SJCRH30 (cell line): ENCODE results near the gene KCNMA1. TPM values are rescaled to one million over a fixed set of nuclear protein-coding genes. Genes with fewer than 3 reads are reported as not detected.
"Not testable (repeated sequence)": the region's sequence is repeated elsewhere in the genome, so short reads cannot be mapped to it uniquely, and the experiment has no call there.

Experiments
- DNase-seq, 2 experiments: peaks; one replicate each; pipeline ENCODE4 v3.0.0-alpha.2; 2015 to 2020
- H3K27ac ChIP-seq: fragments of 250-450 bp; sonication (Bioruptor Pico); 2 replicates; pipeline ENCODE4 v1.5.1; 2020; ENCODE audit warnings: mild to moderate bottlenecking, moderate library complexity
- H3K27me3 ChIP-seq: fragments of 250-450 bp; sonication (Bioruptor Pico); 2 replicates; pipeline ENCODE4 v1.5.1; 2020; ENCODE audit warnings: mild to moderate bottlenecking, moderate library complexity
- H3K36me3 ChIP-seq: fragments of 250-450 bp; sonication (Bioruptor Pico); 2 replicates; pipeline ENCODE4 v1.5.1; 2020; ENCODE audit warnings: mild to moderate bottlenecking, moderate library complexity
- H3K4me1 ChIP-seq: fragments of 250-450 bp; sonication (Bioruptor Pico); 2 replicates; pipeline ENCODE4 v1.5.1; 2020; ENCODE audit warnings: mild to moderate bottlenecking, moderate library complexity
- H3K4me3 ChIP-seq: fragments of 250-450 bp; sonication (Bioruptor Pico); 2 replicates; pipeline ENCODE4 v1.5.1; 2020; ENCODE audit warnings: mild to moderate bottlenecking, moderate library complexity
- H3K9me3 ChIP-seq: fragments of 250-450 bp; sonication (Bioruptor Pico); replicated peaks from 2 replicates; pipeline ENCODE4 v1.5.1; 2020; ENCODE audit warnings: mild to moderate bottlenecking, moderate library complexity
- total RNA-seq: library from RNA; depleted of rRNA; stranded (reverse); fragments of >200 nt; shearing (Covaris generic); gene quantifications from 2 replicates; pipeline ENCODE4 v1.2.3, GENCODE V29; 2014; rRNA removed

KCNMA1 gene
- 0.33 and 0.69 TPM in 2 replicates for total RNA-seq

GRCh38 chr10:77637532-77638320 is at the start of gene KCNMA1:
TSS of gene KCNMA1 (minus strand) at chr10:77637808.
- no peak for DNase-seq
- Histone ChIP-seq H3K27me3 (peaks cover 9% of the 10 kb centered on the region; the same call in 1 of the 2 replicates), H3K4me3 (no peak within 1 kb of the TSS), H3K4me1 (no peaks in the 10 kb centered on the region), H3K36me3 (no peaks in the 10 kb centered on the region), H3K9me3 (no peaks in the 10 kb centered on the region), H3K27ac (no peak within 1 kb of the TSS)

DNA sequence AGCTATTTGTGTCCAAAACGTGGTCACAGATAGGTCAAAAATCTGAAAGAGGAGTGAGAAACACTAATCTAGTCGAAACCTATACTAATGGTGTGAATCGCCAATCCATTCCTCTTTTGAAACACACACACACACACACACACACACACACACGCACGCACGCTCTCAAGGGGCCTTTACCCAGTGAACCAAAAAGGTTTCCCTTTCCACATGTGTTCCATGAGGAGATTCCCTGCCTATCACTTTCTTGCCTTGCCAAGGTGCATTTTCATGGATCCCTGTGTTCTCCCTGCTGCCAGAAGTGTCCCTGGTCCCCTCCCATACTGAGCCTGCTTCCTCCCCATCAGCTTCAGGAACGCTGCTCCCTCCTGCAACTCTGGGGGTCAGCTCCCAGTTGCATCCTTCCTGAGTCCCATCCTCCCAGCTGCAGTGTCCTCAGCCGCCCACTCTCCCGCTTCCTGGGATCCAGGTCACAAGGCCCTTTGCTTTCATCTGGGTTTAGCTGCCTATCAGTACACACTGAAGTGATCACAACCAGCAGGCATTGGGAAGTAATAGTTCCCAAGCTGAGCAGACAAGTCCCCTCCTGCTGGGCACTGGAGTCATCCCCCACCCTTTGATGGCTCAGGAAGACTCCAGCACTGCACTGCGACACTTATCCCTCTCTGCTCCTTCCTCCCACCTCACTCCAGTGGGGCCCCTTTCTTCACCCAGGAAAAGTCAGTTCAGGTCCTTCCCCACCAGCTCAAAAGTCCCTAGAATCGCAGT is 49.2 kb upstream of the KCNMA1 start:
- no peak overlapping the region for H3K4me3 ChIP-seq
- H3K36me3 ChIP-seq, result no peaks in the 10 kb centered on the region
- no peaks in the 10 kb centered on the region for H3K4me1 ChIP-seq
- no peaks in the 10 kb centered on the region for H3K9me3 ChIP-seq
- no peak overlapping the region for H3K27ac ChIP-seq
- H3K27me3 ChIP-seq, result 0 out of 2 replicates have a peak, but pooled peaks cover 14% of the 10 kb centered on the region
- no peak for DNase-seq

DNA sequence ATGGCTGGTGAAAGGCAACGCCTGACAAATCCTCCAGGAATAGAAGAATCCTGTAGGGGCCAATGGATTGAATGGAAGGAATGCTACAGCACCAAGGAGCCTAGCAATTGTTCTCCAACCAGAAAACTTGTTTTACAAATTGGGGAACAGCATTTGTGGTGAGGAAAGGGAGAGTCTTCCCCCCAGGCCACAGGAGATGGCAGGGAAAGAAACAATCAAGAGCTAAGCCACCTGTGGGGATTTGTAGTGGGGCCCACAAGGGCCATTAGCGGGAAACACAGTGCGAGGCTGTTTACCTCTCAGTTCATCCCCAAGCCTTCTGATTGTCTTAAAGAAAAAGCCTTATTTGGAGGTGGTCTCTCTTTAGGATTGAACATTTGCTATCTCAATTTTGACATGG is 48.5 kb upstream of the KCNMA1 start:
- Histone ChIP-seq H3K27ac (no peak overlapping the region), H3K36me3 (no peaks in the 10 kb centered on the region), H3K4me1 (no peaks in the 10 kb centered on the region), H3K27me3 (0 out of 2 replicates have a peak, but pooled peaks cover 14% of the 10 kb centered on the region), H3K9me3 (no peaks in the 10 kb centered on the region), H3K4me3 (no peak overlapping the region)
- no peak for DNase-seq

DNA sequence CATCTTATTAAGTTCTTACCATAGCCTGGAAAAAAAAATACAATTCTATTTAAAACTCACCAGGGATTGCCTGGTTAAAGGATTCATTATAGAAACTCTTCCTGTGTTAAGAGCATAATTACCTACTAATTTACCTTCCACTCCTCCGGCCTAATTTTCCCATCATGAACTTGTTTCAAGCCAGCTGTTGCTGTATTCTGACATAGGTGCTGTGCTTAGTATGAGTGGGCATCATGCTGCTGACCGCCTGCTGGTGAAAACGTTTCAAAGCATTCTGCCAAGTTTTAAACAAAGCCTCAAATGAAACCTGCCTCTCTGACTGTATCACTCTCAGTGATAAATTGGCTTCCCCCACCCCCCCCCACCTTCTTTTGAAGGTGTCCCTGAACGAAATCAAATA is 47.8 kb upstream of the KCNMA1 start:
- Histone ChIP-seq H3K4me3 (no peak overlapping the region), H3K9me3 (no peaks in the 10 kb centered on the region), H3K36me3 (no peaks in the 10 kb centered on the region), H3K27ac (no peak overlapping the region), H3K27me3 (0 out of 2 replicates have a peak, but pooled peaks cover 11% of the 10 kb centered on the region), H3K4me1 (no peaks in the 10 kb centered on the region)
- DNase-seq, result no peak

GRCh38 chr10:77683088-77683432 is 45.5 kb upstream of the KCNMA1 start:
- H3K4me3 ChIP-seq, DNase-seq, H3K9me3 ChIP-seq, H3K27me3 ChIP-seq, H3K36me3 ChIP-seq, H3K4me1 ChIP-seq, H3K27ac ChIP-seq: not testable (repeated sequence)

- Histone ChIP-seq H3K27me3 (no peaks in the 10 kb centered on the region), H3K4me3 (no peak overlapping the region), H3K9me3 (no peaks in the 10 kb centered on the region), H3K27ac (no peak overlapping the region), H3K36me3 (no peaks in the 10 kb centered on the region), H3K4me1 (no peaks in the 10 kb centered on the region)
- no peak for DNase-seq
Observed at GRCh38 chr10:77682393-77683087, 44.9 kb upstream of the KCNMA1 start.

DNA sequence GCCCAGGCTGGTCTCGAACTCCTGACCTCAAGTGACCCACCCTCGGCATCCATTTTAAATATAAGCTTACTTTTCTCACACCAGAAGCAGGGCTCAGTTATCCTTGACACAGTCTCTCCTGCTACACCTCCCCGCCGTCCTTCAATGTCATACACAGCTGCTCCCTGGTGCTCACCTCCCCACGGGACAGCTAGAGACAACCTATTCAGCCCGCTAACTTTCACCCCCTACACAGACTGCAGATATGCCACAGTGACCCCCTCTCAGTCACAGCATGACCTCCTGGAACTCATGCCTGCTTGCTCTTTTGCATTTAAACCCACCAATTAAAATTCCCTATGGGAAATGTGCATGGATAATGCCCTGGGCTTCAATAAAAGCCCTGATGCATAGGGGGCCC is 44.2 kb upstream of the KCNMA1 start:
- H3K27ac ChIP-seq, result no peak overlapping the region
- no peak for DNase-seq
- no peaks in the 10 kb centered on the region for H3K36me3 ChIP-seq
- no peak overlapping the region for H3K4me3 ChIP-seq
- H3K27me3 ChIP-seq, result no peaks in the 10 kb centered on the region
- H3K9me3 ChIP-seq, result no peaks in the 10 kb centered on the region
- no peaks in the 10 kb centered on the region for H3K4me1 ChIP-seq

DNA sequence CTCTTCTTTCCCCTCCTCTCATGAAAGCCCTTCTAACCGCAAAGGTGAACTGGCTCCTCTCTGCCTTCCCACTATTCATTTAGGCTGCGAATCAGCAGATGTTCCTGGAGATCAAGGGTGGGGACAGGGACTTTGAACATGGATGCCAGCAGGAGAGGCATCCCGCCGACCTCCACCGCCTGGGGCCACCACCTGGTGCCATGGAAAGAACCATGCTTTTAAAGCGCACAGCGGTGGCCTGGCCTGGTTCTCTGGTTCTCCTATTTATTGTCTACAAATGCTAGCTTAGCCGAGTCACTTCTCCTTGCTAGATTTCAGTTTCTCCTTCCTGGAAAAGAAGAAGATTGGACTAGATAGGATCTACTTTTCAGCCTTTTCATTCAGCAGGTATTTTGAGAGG is 43.2 kb upstream of the KCNMA1 start:
- Histone ChIP-seq H3K36me3 (no peaks in the 10 kb centered on the region), H3K27me3 (no peaks in the 10 kb centered on the region), H3K9me3 (no peaks in the 10 kb centered on the region), H3K27ac (no peak overlapping the region), H3K4me1 (no peaks in the 10 kb centered on the region), H3K4me3 (no peak overlapping the region)
- DNase-seq, result no peak

- Histone ChIP-seq H3K36me3 (no peaks in the 10 kb centered on the region), H3K27me3 (no peaks in the 10 kb centered on the region), H3K27ac (no peak overlapping the region), H3K9me3 (no peaks in the 10 kb centered on the region), H3K4me3 (no peak overlapping the region), H3K4me1 (no peaks in the 10 kb centered on the region)
- DNase-seq, result no peak
Observed at GRCh38 chr10:77680065-77680464, 42.5 kb upstream of the KCNMA1 start.

GRCh38 chr10:77679217-77679616 is 41.6 kb upstream of the KCNMA1 start:
- no peak overlapping the region for H3K4me3 ChIP-seq
- H3K27me3 ChIP-seq, result no peaks in the 10 kb centered on the region
- no peaks in the 10 kb centered on the region for H3K9me3 ChIP-seq
- DNase-seq, result no peak
- H3K4me1 ChIP-seq, result no peaks in the 10 kb centered on the region
- H3K36me3 ChIP-seq, result no peaks in the 10 kb centered on the region
- no peak overlapping the region for H3K27ac ChIP-seq

GRCh38 chr10:77678146-77678545 is 40.5 kb upstream of the KCNMA1 start:
- no peak for DNase-seq
- Histone ChIP-seq H3K27ac (no peak overlapping the region), H3K9me3 (no peaks in the 10 kb centered on the region)

GRCh38 chr10:77675347-77675746 is 37.7 kb upstream of the KCNMA1 start:
- DNase-seq, result no peak
- no peak overlapping the region for H3K4me3 ChIP-seq
- H3K4me1 ChIP-seq, result no peaks in the 10 kb centered on the region
- H3K27ac ChIP-seq, result no peak overlapping the region
- 0 out of 2 replicates have a peak, but pooled peaks cover 3% of the 10 kb centered on the region for H3K27me3 ChIP-seq
- H3K9me3 ChIP-seq, result no peaks in the 10 kb centered on the region
- H3K36me3 ChIP-seq, result no peaks in the 10 kb centered on the region

More at GRCh38 chr10:77678146-77678545, 40.5 kb upstream of the KCNMA1 start:
- Histone ChIP-seq H3K4me1 (no peaks in the 10 kb centered on the region), H3K36me3 (no peaks in the 10 kb centered on the region), H3K4me3 (no peak overlapping the region), H3K27me3 (0 out of 2 replicates have a peak, but pooled peaks cover 3% of the 10 kb centered on the region)

DNA sequence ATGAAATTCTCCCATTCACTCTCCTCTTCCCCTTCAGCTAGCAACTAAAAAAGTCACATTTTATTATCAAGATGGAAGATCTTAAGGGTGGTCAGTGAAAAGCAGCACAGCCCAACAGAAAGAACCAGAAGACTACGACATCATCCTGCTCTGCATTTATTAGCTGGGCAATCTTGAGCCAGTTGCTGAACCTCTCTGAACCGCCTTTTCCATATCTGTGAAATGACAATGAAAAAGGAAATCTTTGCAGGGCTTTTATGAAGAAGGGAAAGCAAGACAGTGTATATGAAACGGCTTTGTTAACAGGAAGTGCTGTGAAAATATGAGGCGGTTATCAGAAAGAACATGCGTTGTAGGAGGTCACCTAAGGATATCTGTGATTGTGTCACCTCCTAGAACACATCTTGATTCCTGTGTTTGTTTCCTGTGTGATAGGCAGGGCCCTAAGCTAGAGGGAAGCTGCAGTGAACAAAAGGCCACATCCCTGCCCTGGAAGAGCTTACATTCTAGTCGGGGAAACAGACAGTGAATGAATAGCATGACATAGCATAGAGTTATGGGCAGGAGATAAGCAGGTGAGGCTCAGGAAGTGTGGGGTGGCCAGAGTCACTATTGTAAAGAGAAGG is 36.0 kb upstream of the KCNMA1 start:
- Histone ChIP-seq H3K27me3 (0 out of 2 replicates have a peak, but pooled peaks cover 3% of the 10 kb centered on the region), H3K36me3 (no peaks in the 10 kb centered on the region), H3K4me3 (no peak overlapping the region), H3K4me1 (no peaks in the 10 kb centered on the region), H3K9me3 (no peaks in the 10 kb centered on the region), H3K27ac (no peak overlapping the region)
- no peak for DNase-seq

DNA sequence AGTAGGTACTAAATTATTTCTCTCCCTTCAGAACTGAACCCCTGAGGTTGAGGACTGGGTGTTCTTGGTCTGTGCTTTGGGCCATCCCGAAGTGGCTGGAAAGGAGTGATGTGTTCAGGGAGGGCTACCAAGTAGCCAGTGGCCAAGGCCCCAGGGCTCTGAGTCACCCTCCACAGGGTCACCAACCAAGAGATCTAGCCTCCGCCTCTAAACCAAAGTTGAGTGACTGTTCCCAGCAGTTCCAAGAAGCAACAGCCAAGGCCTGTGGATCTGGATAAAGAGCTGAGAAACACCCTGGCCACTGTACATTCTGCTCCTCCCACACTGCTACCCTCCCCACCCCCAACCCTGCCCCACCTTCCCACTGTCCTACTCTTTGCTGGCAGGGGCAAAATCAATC is 35.5 kb upstream of the KCNMA1 start:
- Histone ChIP-seq H3K27ac (no peak overlapping the region), H3K4me1 (no peaks in the 10 kb centered on the region), H3K9me3 (no peaks in the 10 kb centered on the region), H3K4me3 (no peak overlapping the region), H3K36me3 (no peaks in the 10 kb centered on the region), H3K27me3 (0 out of 2 replicates have a peak, but pooled peaks cover 3% of the 10 kb centered on the region)
- no peak for DNase-seq
